GM18519 (cell line): ENCODE data around the gene MGAT3.

Experiments
- ATAC-seq: cut with Tn5 transposase; IDR thresholded peaks from one replicate; pipeline ENCODE4 v1.9.1; 2021; ENCODE audit warnings: mild to moderate bottlenecking, moderate library complexity; ENCODE audit not compliant: unreplicated experiment, low FRiP score

The MGAT3 gene

DNA sequence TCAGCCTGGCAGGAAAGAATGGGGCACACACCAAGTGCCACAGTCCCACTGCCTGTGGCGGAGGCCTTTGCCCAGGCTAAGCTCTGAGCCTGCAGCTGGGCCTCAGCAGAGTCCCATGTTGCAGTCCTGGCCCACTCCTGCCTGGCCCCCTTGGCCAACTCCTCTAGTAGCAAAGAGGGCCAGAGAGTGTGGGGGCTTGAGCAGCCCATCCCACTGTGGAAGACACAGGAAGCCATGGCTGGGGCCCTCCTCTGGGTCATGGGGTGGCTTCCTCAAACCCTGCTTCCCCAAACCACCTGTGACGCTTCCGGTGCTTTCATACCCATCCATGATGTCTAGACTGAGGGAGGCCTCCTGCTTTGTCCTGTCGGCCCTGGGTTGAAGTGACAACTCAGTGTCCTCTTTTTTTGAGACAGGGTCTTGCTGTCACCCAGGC lies 69.9 kb downstream of the MGAT3 start:
- ATAC-seq: no peak

DNA sequence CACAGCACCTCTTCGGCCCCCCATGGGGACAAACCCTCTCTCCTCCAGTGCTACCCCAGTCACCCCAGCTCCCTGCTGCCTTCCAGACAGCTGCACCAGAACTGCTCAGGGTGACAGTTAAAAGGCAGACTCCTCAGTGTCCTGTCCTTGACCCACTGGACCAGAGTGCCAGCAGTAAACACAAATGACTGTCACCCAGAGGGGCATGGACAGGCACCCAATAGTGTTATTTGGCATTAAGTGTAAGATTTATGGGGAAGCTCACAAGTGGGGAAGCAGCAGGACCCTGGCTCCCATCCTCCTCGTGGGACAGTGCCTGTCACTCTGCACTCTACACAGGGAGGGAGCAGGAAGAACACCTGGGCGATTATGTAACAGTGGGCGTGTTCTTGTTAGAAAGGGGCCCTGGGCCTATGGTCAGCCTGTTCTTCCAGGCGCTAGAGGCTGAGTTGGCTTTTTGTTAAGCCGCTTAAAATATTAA lies 70.7 kb downstream of the MGAT3 start:
- no peak for ATAC-seq

GRCh38 chr22:39528080-39528661 lies 71.4 kb downstream of the MGAT3 start:
- ATAC-seq: no peak

- ATAC-seq: no peak
These were observed 72.1 kb downstream of the MGAT3 start for GRCh38 chr22:39528681-39529486.

GRCh38 chr22:39529487-39529851 lies 72.7 kb downstream of the MGAT3 start:
- no peak for ATAC-seq

GRCh38 chr22:39530116-39530515 lies 73.3 kb downstream of the MGAT3 start:
- no peak for ATAC-seq

GRCh38 chr22:39530692-39531331 lies 74.0 kb downstream of the MGAT3 start:
- ATAC-seq: no peak

GRCh38 chr22:39532215-39533073 lies 75.6 kb downstream of the MGAT3 start, which contains the start of gene RPS19BP1:
TSS of gene RPS19BP1 (minus strand) at chr22:39532748. CDS start at chr22:39532738, 10 bp downstream.
- ATAC-seq: peak; percentile 56

GRCh38 chr22:39534092-39534506 lies 77.3 kb downstream of the MGAT3 start:
- ATAC-seq: no peak

GRCh38 chr22:39534591-39535356 lies 78.0 kb downstream of the MGAT3 start:
- ATAC-seq: no peak

DNA sequence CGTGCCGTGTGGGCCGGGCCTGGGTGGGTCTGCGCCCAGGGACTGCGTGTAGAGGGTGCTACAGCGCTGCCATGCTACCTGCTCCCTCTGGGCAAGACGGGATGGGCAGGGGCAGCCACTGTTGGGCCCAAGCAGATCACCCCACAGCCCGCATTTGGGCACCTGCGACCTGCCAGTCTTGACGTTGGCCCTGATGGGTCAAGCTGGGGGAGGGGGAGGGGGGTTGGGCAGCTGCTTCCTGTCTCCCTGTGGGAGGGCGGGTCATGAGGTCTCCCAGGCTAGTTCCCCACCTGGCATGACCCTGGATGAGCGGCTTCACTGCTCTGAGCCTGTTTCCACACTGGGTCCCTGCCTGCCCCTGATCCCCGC lies 78.5 kb downstream of the MGAT3 start:
- no peak for ATAC-seq

DNA sequence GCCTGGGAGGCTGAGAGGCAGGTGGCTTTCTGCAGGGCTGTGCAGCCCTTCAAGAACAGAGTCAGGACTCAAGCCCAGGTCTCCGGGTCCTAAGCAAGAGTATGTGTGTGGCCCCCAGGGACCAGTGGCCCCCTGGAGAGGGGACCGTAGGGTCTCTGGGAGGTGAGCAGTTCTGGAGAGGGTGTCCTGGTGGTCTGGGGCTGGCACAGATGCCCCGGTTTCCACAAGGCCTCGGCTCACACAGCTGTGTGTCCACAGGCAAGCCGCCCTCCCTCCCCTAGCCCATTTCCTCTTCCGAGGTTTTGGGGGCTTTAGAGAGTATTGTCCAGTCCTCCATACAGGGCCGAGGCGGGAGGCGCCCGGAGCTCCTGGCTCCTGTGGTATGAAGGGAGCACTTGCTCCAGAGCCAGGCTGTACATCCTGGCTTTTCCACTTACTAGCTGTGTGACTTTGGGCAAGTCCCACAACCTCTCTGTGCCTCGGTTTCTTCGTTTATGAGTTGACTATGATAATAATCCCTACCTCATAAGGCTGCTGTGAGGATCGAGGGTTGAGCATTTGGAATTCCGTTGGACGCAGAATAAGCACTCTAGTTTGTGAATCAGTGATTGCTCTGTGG lies 79.1 kb downstream of the MGAT3 start:
- ATAC-seq: no peak

- ATAC-seq: no peak
These were observed 79.9 kb downstream of the MGAT3 start for GRCh38 chr22:39536711-39537110.

DNA sequence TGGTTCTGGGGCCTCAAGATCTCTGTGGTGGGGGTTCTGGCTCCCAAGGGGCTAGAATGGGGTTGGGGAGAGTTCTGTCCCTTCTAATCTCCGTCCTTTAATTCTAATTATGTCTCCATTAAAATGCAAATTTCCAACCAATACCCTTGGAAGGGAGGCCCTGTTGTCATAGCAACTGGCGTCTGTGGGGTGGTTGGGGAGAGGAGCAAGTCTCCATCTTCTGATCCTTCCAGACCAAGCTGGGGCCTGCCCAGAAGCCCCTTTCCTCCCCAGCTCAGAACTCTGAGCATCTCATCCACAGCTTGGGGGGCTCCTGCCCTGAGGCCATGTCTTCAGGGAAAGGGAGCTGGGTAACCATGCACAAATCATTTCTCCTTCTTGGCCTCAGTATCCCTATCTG lies 81.2 kb downstream of the MGAT3 start:
- no peak for ATAC-seq
